Hepatocyte (in vitro differentiated cells): ENCODE data around the gene MUC2. TPM values are rescaled to one million over a fixed set of nuclear protein-coding genes. Genes with fewer than 3 reads are reported as not detected.

Source experiments
- DNase-seq: peaks from one replicate; pipeline ENCODE4 v3.0.0-alpha.2; 2016; ENCODE audit warnings: low spot score
- H2AFZ ChIP-seq: fragments of 200-600 bp; sonication (generic); 2 replicates; pipeline ENCODE4 v1.6.0; 2016; ENCODE audit warnings: antibody characterized with exemption, mild to moderate bottlenecking
- H3K27ac ChIP-seq: fragments of 200-600 bp; sonication (generic); 2 replicates; pipeline ENCODE4 v1.5.1; 2016; ENCODE audit warnings: mild to moderate bottlenecking
- H3K27me3 ChIP-seq: fragments of 200-600 bp; sonication (generic); 2 replicates; pipeline ENCODE4 v1.6.1; 2016
- H3K36me3 ChIP-seq: fragments of 200-600 bp; sonication (generic); replicated peaks from 2 replicates; pipeline ENCODE4 v1.5.1; 2016; ENCODE audit warnings: low read depth; ENCODE audit not compliant: insufficient read depth
- H3K4me1 ChIP-seq: fragments of 200-600 bp; sonication (generic); 2 replicates; pipeline ENCODE4 v1.5.1; 2016; ENCODE audit warnings: mild to moderate bottlenecking, moderate library complexity; ENCODE audit not compliant: insufficient read depth
- H3K4me2 ChIP-seq: fragments of 200-600 bp; sonication (generic); 2 replicates; pipeline ENCODE4 v1.6.0; 2016
- H3K4me3 ChIP-seq: fragments of 200-600 bp; sonication (generic); 2 replicates; pipeline ENCODE4 v1.5.1; 2016; ENCODE audit warnings: mild to moderate bottlenecking
- H3K79me2 ChIP-seq: fragments of 200-600 bp; sonication (generic); 2 replicates; pipeline ENCODE4 v1.6.0; 2017; ENCODE audit warnings: mild to moderate bottlenecking
- H3K9me2 ChIP-seq: fragments of 200-600 bp; sonication (generic); replicated peaks from 2 replicates; pipeline ENCODE4 v1.6.0; 2017; ENCODE audit warnings: mild to moderate bottlenecking; ENCODE audit not compliant: insufficient read depth
- H3K9me3 ChIP-seq: fragments of 200-600 bp; sonication (generic); 2 replicates; pipeline ENCODE4 v1.5.1; 2016; ENCODE audit warnings: low read depth, mild to moderate bottlenecking
- H4K20me1 ChIP-seq: fragments of 200-600 bp; sonication (generic); 2 replicates; pipeline ENCODE4 v1.6.0; 2016; ENCODE audit warnings: mild to moderate bottlenecking; ENCODE audit not compliant: insufficient read depth, poor library complexity, severe bottlenecking
- CTCF ChIP-seq: fragments of 200-600 bp; sonication (generic); IDR thresholded peaks from 2 replicates; pipeline ENCODE4 v1.5.1; 2016; ENCODE audit warnings: antibody characterized with exemption, mild to moderate bottlenecking; ENCODE audit not compliant: poor library complexity
- EZH2 ChIP-seq: fragments of 200-600 bp; sonication (generic); IDR thresholded peaks from 2 replicates; pipeline ENCODE4 v1.6.1; 2016; ENCODE audit warnings: antibody characterized with exemption, mild to moderate bottlenecking, borderline replicate concordance
- EZH2phosphoT487 ChIP-seq: fragments of 200-600 bp; sonication (generic); IDR thresholded peaks from one replicate; pipeline ENCODE4 v1.6.1; 2018; ENCODE audit warnings: antibody characterized with exemption, mild to moderate bottlenecking, low read depth, moderate library complexity; ENCODE audit not compliant: unreplicated experiment, severe bottlenecking
- WGBS: methylation state at CpG from one replicate; pipeline ENCODE4 v1.1.6; 2016; ENCODE audit warnings: low lambda C conversion rate; ENCODE audit errors: missing lambda C conversion rate; 5-methylcytosine and 5-hydroxymethylcytosine counted together
- polyA plus RNA-seq: library from polyadenylated mRNA; unstranded; fragments of >200 nt; fragmentation: Nextera tagmentation; extraction: Ambion mirVana; gene quantifications from 2 replicates; pipeline ENCODE4 v1.2.1, GENCODE V29; 2016
- total RNA-seq: library from RNA; depleted of rRNA; stranded (reverse); fragments of >200 nt; gene quantifications from 2 replicates; pipeline ENCODE4 v1.2.3, GENCODE V29; 2014

MUC2 gene
- total and polyA plus RNA-seq, 2 experiments from 2014 or later = 0.77 to 6.7 TPM

DNA sequence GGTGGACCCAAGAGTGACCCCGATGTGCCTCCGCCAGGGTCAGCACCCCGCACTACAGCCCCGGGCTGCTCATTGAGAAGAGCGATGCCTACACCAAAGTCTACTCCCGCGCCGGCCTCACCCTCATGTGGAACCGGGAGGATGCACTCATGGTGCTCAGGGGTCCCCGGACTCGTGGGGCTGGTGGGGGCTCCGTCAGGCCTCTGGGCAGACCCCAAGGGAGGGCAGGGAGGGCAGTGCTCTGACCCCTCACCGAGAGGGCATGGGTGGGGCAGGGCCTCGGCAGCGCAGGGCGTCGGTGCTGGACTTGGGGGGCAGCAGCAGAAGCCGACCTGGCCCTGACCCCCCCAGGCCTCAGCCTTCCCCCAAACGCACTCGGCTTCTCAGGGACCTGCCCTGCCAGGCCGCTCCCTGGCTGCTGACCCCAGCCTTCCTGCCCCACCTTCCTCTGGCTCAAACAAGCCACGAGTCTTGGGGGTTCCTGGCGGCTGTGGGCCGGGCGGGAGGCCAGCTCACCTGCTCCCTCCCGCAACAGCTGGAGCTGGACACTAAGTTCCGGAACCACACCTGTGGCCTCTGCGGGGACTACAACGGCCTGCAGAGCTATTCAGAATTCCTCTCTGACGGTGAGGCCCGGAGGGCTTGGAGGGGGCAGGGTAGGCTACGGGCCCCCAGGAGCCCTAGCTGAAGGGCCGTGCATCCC, 2.9 kb downstream of the MUC2 start:
- H3K27ac ChIP-seq = no peak overlapping the region
- H2AFZ ChIP-seq = no peak overlapping the region
- no peaks in the 10 kb centered on the region for H3K27me3 ChIP-seq
- no peak overlapping the region for H3K4me3 ChIP-seq
- peaks cover 23% of the 10 kb centered on the region for H3K4me1 ChIP-seq
- WGBS = 89% methylated on average over 21 of the region's 33 CpGs
- no peak overlapping the region for H3K4me2 ChIP-seq
- no peak for DNase-seq
- no peaks in the 10 kb centered on the region for H3K36me3 ChIP-seq
- H3K79me2 ChIP-seq = no peaks in the 10 kb centered on the region
- no peaks in the 10 kb centered on the region for H4K20me1 ChIP-seq
- no peaks in the 10 kb centered on the region for H3K9me3 ChIP-seq
- TF ChIP-seq CTCF (no peak), EZH2phosphoT487 (no peak), EZH2 (no peak)
- H3K9me2 ChIP-seq = no peaks in the 10 kb centered on the region

GRCh38 chr11:1078191-1078601, 3.5 kb downstream of the MUC2 start:
- DNase-seq = no peak
- Histone ChIP-seq H3K9me2 (no peaks in the 10 kb centered on the region), H3K27ac (no peak overlapping the region), H3K79me2 (no peaks in the 10 kb centered on the region), H2AFZ (no peak overlapping the region), H3K4me2 (no peak overlapping the region), H3K9me3 (no peaks in the 10 kb centered on the region), H3K4me1 (peaks cover 16% of the 10 kb centered on the region), H3K27me3 (no peaks in the 10 kb centered on the region), H3K4me3 (no peak overlapping the region), H3K36me3 (no peaks in the 10 kb centered on the region), H4K20me1 (no peaks in the 10 kb centered on the region)
- WGBS = 94% methylated on average over 24 of the region's 39 CpGs
- TF ChIP-seq EZH2 (no peak), EZH2phosphoT487 (no peak), CTCF (no peak)

DNA sequence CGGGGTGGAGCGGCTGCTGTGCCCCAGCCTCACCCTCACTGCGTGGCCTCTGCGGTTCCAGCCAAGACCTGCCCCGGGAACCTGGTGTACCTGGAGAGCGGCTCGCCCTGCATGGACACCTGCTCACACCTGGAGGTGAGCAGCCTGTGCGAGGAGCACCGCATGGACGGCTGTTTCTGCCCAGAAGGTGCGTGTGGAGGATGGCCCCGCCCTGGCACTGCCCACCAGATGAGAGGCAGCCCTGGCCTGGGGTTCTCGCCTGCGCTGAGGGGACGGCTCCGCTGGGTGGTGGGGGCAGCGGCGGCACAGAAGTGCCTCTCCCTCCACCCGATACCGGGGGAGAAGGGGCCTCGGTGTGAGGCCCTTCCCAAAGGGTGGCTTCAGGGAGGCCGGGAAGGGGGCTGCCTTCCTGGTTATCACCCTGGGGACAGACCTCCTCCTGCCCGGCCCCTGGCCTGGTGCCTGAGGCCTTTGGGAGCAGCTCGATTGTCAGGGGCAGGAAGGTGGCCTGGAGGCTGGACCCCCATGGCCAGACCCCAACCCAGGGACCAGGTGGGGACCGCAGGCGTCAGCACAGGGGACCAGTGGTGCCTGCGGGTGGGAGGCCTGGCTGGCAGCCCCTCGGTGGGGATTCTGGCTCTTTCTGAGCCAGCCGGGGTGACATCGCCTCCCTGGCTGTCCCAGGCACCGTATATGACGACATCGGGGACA, 7.1 kb downstream of the MUC2 start:
- H3K9me2 ChIP-seq = no peaks in the 10 kb centered on the region
- no peak overlapping the region for H3K27ac ChIP-seq
- TF ChIP-seq EZH2phosphoT487 (no peak), CTCF (no peak), EZH2 (no peak)
- no peaks in the 10 kb centered on the region for H3K27me3 ChIP-seq
- H3K4me2 ChIP-seq = no peak overlapping the region
- no peak for DNase-seq
- H3K9me3 ChIP-seq = no peaks in the 10 kb centered on the region
- no peak overlapping the region for H3K4me3 ChIP-seq
- 88% methylated on average over 32 of the region's 33 CpGs for WGBS
- no peaks in the 10 kb centered on the region for H4K20me1 ChIP-seq
- no peak overlapping the region for H2AFZ ChIP-seq
- H3K36me3 ChIP-seq = no peaks in the 10 kb centered on the region
- no peaks in the 10 kb centered on the region for H3K79me2 ChIP-seq
- H3K4me1 ChIP-seq = no peaks in the 10 kb centered on the region
